AG10803 (cell line): ENCODE data around the gene ADGRD1.

Experiments used
- DNase-seq: peaks from one replicate; pipeline ENCODE4 v3.0.0; 2010; ENCODE audit warnings: low read depth
- H3K4me3 ChIP-seq: 2 replicates; pipeline ENCODE4 v1.5.1; 2011; ENCODE audit warnings: mild to moderate bottlenecking, low read length, control low read depth
- CTCF ChIP-seq: conservative IDR thresholded peaks from 2 replicates; pipeline ENCODE4 v1.5.1; 2011; ENCODE audit warnings: mild to moderate bottlenecking, low read length, control low read depth, inconsistent platforms

The ADGRD1 gene

GRCh38 chr12:131043401-131043871, 89.7 kb downstream of the ADGRD1 start:
- no peak for DNase-seq
- TF ChIP-seq CTCF: no peak

GRCh38 chr12:131044136-131044535, 90.4 kb downstream of the ADGRD1 start:
- no peak for DNase-seq
- TF ChIP-seq CTCF: no peak
- H3K4me3 ChIP-seq: no peak overlapping the region

More at GRCh38 chr12:131043401-131043871, 89.7 kb downstream of the ADGRD1 start:
- no peak overlapping the region for H3K4me3 ChIP-seq

GRCh38 chr12:131044760-131045381, 91.2 kb downstream of the ADGRD1 start:
- no peak for DNase-seq
- no peak overlapping the region for H3K4me3 ChIP-seq
- TF ChIP-seq CTCF: no peak

GRCh38 chr12:131045705-131046460, 92.2 kb downstream of the ADGRD1 start:
- DNase-seq: no peak
- no peak for TF ChIP-seq CTCF
- no peak overlapping the region for H3K4me3 ChIP-seq

- no peak overlapping the region for H3K4me3 ChIP-seq
- no peak for DNase-seq
- TF ChIP-seq CTCF: no peak
These were observed 93.4 kb downstream of the ADGRD1 start for GRCh38 chr12:131046813-131047788.

GRCh38 chr12:131047789-131048610, 94.3 kb downstream of the ADGRD1 start:
- no peak for TF ChIP-seq CTCF
- DNase-seq: no peak
- no peak overlapping the region for H3K4me3 ChIP-seq
